ENCODE results near the gene HDLBP. TPM values are rescaled to one million over a fixed set of nuclear protein-coding genes. Genes with fewer than 3 reads are reported as not detected.

Gene HDLBP
- total RNA-seq, 1 donor from 2014 or later, result 405 TPM

- Histone ChIP-seq H3K36me3 (ENCODE audit: control insufficient read depth, insufficient read depth, low read length) (no peaks in the 10 kb centered on the region), H3K4me3 (ENCODE audit: low read depth, low read length) (no peak overlapping the region), H3K27me3 (ENCODE audit: control insufficient read depth, insufficient read depth, low read length) (no peaks in the 10 kb centered on the region)
- no peak for TF ChIP-seq CTCF (IDR thresholded peaks at IDR 0.05; ENCODE audit: insufficient read depth, low read length, poor library complexity, severe bottlenecking)
- no peak for DNase-seq (ENCODE audit: low read depth)
These were observed 25.9 kb downstream of the HDLBP start for GRCh38 chr2:241289597-241289996.

- TF ChIP-seq CTCF (IDR thresholded peaks at IDR 0.05; ENCODE audit: insufficient read depth, low read length, poor library complexity, severe bottlenecking), result no peak
- Histone ChIP-seq H3K27me3 (ENCODE audit: control insufficient read depth, insufficient read depth, low read length) (no peaks in the 10 kb centered on the region), H3K4me3 (ENCODE audit: low read depth, low read length) (no peak overlapping the region), H3K36me3 (ENCODE audit: control insufficient read depth, insufficient read depth, low read length) (no peaks in the 10 kb centered on the region)
- DNase-seq (ENCODE audit: low read depth), result no peak
These were observed 26.4 kb downstream of the HDLBP start for GRCh38 chr2:241289053-241289452.

GRCh38 chr2:241288324-241288888 lies 27.1 kb downstream of the HDLBP start:
- no peak overlapping the region for H3K4me3 ChIP-seq (ENCODE audit: low read depth, low read length)
- H3K27me3 ChIP-seq (ENCODE audit: control insufficient read depth, insufficient read depth, low read length), result no peaks in the 10 kb centered on the region
- no peak for TF ChIP-seq CTCF (IDR thresholded peaks at IDR 0.05; ENCODE audit: insufficient read depth, low read length, poor library complexity, severe bottlenecking)
- no peak for DNase-seq (ENCODE audit: low read depth)
- H3K36me3 ChIP-seq (ENCODE audit: control insufficient read depth, insufficient read depth, low read length), result no peaks in the 10 kb centered on the region

GRCh38 chr2:241286348-241287090 lies 29.0 kb downstream of the HDLBP start:
- no peak for DNase-seq (ENCODE audit: low read depth)
- no peak overlapping the region for H3K4me3 ChIP-seq (ENCODE audit: low read depth, low read length)
- H3K27me3 ChIP-seq (ENCODE audit: control insufficient read depth, insufficient read depth, low read length), result no peaks in the 10 kb centered on the region
- no peaks in the 10 kb centered on the region for H3K36me3 ChIP-seq (ENCODE audit: control insufficient read depth, insufficient read depth, low read length)
- no peak for TF ChIP-seq CTCF (IDR thresholded peaks at IDR 0.05; ENCODE audit: insufficient read depth, low read length, poor library complexity, severe bottlenecking)

- Histone ChIP-seq H3K36me3 (ENCODE audit: control insufficient read depth, insufficient read depth, low read length) (no peaks in the 10 kb centered on the region), H3K27me3 (ENCODE audit: control insufficient read depth, insufficient read depth, low read length) (no peaks in the 10 kb centered on the region), H3K4me3 (ENCODE audit: low read depth, low read length) (no peak overlapping the region)
- no peak for DNase-seq (ENCODE audit: low read depth)
- TF ChIP-seq CTCF (IDR thresholded peaks at IDR 0.05; ENCODE audit: insufficient read depth, low read length, poor library complexity, severe bottlenecking), result no peak
These were observed 29.9 kb downstream of the HDLBP start for GRCh38 chr2:241285596-241285995.

GRCh38 chr2:241282555-241282954 lies 32.9 kb downstream of the HDLBP start:
- Histone ChIP-seq H3K27me3 (ENCODE audit: control insufficient read depth, insufficient read depth, low read length) (no peaks in the 10 kb centered on the region), H3K36me3 (ENCODE audit: control insufficient read depth, insufficient read depth, low read length) (no peaks in the 10 kb centered on the region), H3K4me3 (ENCODE audit: low read depth, low read length) (no peak overlapping the region)
- no peak for DNase-seq (ENCODE audit: low read depth)
- TF ChIP-seq CTCF (IDR thresholded peaks at IDR 0.05; ENCODE audit: insufficient read depth, low read length, poor library complexity, severe bottlenecking), result no peak

Data from kidney epithelial cell (primary cell).